Urinary bladder (tissue), 4 donors: ENCODE measurements around the gene SEC63. TPM values are rescaled to one million over a fixed set of nuclear protein-coding genes. Genes with fewer than 3 reads are reported as not detected.

ENCODE experiments used
- DNase-seq: peaks from one replicate; pipeline ENCODE4 v3.0.0-alpha.2; 2015; ENCODE audit errors: extremely low spot score
- H3K27ac ChIP-seq: one replicate; pipeline ENCODE4 v1.5.1; 2013; ENCODE audit warnings: low read depth, mild to moderate bottlenecking, moderate library complexity
- H3K36me3 ChIP-seq: one replicate; pipeline ENCODE4 v1.6.1; 2013; ENCODE audit warnings: mild to moderate bottlenecking, moderate library complexity; ENCODE audit not compliant: insufficient read depth
- H3K4me1 ChIP-seq: one replicate; pipeline ENCODE4 v1.6.1; 2013; ENCODE audit warnings: mild to moderate bottlenecking, moderate library complexity; ENCODE audit not compliant: insufficient read depth
- H3K4me3 ChIP-seq: one replicate; pipeline ENCODE4 v1.5.1; 2013; ENCODE audit warnings: low read depth, low read length
- WGBS: extraction: QIAGEN DNeasy Blood & Tissue Kit; methylation state at CpG from one replicate; pipeline ENCODE4 v1.1.7; 2013; 5-methylcytosine and 5-hydroxymethylcytosine counted together
- polyA plus RNA-seq: library from polyadenylated mRNA; stranded (reverse); fragments of 200-250 nt; gene quantifications from one replicate; pipeline ENCODE4 v1.2.3, GENCODE V29; 2013
- total RNA-seq: library from RNA; depleted of rRNA; stranded (reverse); fragments of >200 nt; gene quantifications from one replicate; pipeline ENCODE4 v1.2.3, GENCODE V29; 2014
- donor health status: healthy with polysubstance abuse.
- donor health status: healthy.

SEC63 gene
- total and polyA plus RNA-seq, 2 donors = 28.2 to 85.4 TPM

DNA sequence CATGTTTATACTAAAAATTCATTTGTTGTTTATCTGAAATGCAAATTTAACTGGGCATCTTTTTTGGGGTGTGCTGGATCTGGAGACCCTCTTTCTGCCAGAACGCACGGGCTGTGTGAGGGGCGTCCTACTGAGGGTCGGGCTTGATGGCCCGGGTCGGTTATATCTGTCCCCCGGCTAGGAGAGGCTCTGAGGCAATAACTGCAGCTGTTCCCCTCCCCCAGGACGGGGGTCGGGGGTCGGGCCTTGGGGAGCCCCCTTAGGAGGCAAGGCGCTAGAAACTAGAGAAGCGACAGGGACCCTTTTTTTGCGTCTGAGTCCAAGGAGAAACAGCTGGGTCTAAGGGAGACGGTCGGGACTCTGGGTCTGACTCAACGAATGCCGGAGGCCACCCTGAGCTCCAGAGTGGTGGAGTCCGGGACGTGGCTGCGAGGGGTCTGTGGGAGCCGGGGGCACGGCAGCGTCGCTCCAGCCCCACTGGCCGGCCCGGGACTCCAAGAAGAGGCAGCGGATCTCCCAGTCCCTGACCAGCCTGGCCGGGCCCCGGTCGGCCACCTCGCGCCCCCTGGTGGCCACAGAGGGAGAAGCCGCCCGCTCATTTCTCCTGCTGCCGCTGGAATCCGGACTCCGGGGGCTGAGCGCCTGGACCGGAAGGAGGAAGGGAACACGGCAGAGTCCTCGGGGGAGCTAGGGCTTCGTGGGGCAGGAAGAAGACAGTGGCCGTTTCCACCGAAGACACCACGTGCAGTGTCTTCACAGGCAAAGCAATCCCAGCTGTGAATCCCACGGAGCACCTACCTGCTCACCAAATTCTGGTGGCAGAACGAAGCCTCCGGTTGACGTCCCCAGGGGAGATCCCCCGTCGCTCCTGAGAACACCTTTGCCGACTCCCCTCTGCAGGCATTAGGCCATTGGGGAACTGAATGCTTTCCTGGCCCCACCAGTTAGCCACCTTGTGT is 109.9 kb downstream of the SEC63 start:
- no peak overlapping the region for H3K27ac ChIP-seq
- H3K36me3 ChIP-seq = no peaks in the 10 kb centered on the region
- WGBS = 7% methylated on average over 52 of the region's 52 CpGs
- H3K4me3 ChIP-seq = peak overlapping the region; percentile 36
- H3K4me1 ChIP-seq = peaks cover 2% of the 10 kb centered on the region
- peak; percentile 59 for DNase-seq

DNA sequence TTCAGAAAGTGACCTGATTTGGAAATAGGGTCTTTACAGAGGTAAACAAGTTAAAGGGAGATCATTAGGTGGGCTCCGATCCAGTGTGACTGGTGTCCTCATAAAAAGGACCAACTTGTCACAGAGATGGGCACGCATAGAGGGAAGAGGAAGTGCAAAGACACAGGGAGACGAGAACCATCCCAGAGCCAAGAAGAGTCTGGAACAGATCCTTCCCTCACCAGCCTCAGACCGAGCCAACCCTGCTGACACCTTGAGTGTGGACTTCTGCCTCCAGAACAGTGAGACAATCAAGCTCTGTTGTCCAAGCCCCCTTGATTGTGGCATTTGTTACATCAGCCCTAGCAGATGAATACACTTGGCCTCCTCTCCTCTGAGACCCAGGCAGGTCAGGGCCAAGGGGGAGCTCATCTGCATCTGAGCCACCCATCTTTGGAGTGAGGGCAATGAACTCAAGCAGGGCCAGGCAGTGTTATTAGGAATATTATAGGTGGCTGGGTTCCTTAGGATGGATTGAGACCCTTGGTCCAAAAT is 111.7 kb downstream of the SEC63 start:
- Histone ChIP-seq H3K4me1 (peaks cover 2% of the 10 kb centered on the region), H3K27ac (no peak overlapping the region), H3K4me3 (no peak overlapping the region), H3K36me3 (no peaks in the 10 kb centered on the region)
- DNase-seq = no peak
- WGBS = 73% methylated on average over 4 of the region's 4 CpGs

DNA sequence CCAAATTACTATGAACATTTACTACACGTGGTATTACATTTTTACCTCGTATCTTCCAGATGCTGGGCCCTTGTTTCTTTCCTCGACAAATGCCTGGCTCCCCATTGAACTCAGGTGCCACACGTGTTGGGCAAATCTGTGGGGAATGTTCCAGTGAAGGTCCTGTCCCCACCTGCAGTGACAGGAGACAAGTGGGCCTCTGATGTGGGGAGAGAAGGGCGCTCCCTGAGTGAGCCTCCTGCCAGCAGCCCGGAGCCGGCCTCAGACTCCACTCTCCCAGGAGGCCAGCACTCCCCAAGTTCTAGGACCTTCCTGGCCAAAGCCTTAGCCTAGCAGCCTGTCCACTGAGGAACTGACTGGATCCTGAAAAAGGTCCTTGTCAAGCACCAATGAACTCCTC is 112.2 kb downstream of the SEC63 start:
- Histone ChIP-seq H3K4me3 (no peak overlapping the region), H3K36me3 (no peaks in the 10 kb centered on the region), H3K4me1 (peaks cover 2% of the 10 kb centered on the region), H3K27ac (no peak overlapping the region)
- WGBS = 86% methylated on average over 7 of the region's 7 CpGs
- DNase-seq = no peak

DNA sequence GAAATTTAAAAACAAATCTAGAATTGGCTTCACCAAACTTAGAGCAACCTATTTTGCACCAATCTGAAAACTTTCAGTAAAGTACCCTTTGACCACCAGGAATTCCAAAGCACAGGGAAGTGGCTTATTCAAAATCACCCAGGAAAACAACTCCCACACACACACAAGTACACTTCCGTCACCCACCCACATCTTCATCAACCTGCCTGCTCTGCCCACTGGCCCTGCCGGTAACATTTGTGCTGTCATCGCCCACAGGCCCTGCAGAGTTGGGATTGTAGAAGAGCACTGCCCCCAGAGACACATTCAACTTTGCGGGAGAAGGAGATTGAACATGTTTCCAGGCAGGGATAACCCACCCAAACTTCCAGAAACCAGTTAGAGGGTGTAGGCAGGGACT is 114.6 kb downstream of the SEC63 start:
- 80% methylated on average over 4 of the region's 4 CpGs for WGBS
- Histone ChIP-seq H3K4me3 (no peak overlapping the region), H3K27ac (no peak overlapping the region), H3K4me1 (peaks cover 2% of the 10 kb centered on the region), H3K36me3 (no peaks in the 10 kb centered on the region)
- no peak for DNase-seq

DNA sequence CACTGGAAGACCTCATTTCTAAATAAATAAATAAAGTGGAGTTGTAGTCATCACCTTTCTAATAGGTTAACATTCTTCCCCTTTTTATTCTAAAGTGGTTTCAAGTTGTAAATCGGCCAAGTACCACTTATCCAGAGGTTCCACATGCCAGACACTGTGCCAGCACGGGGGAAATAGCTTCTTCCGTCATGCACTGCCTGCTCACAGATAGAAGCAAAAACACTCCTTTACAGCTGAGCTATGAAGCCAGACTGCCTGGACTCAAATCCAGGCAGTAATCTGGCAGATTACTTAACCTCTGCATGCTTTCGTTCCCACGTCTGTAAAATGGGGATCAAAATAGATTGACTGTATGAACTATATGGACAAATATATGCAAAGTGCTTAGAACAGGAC is 116.7 kb downstream of the SEC63 start:
- 41% methylated on average over 5 of the region's 5 CpGs for WGBS
- H3K4me3 ChIP-seq = no peak overlapping the region
- H3K27ac ChIP-seq = no peak overlapping the region
- no peaks in the 10 kb centered on the region for H3K36me3 ChIP-seq
- no peak for DNase-seq
- no peaks in the 10 kb centered on the region for H3K4me1 ChIP-seq

DNA sequence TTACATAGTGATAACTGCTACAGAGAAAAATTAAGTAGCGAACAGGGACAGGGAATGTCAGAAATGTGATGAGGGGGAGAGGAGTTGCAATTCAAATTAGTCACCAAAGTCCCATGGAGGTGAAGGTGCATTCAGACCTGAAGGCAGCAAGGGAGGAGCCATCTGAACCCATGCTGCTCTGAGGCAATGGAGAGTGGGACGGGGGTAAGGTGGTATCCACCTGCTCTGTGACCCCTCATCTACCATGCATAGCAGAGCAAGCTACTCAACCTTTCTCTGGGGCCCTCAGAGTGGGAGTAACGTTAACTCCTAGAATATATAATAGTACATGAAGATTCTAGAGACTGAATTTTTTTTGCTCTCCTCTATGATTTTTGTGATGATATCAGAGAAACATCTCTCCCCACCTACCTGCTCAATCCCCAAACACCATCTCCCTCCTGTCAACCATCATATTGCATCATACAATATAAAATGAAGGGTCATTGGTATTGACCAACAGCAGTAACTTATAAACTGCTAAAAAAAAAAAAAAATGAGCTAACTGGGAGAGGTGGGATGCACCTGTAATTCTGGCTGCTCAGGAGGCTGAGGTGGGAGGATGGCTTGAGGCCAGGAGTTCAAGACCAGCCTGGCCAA is 117.3 kb downstream of the SEC63 start:
- Histone ChIP-seq H3K4me1 (no peaks in the 10 kb centered on the region), H3K27ac (no peak overlapping the region), H3K36me3 (no peaks in the 10 kb centered on the region), H3K4me3 (no peak overlapping the region)
- no peak for DNase-seq
- 79% methylated on average over 3 of the region's 3 CpGs for WGBS

DNA sequence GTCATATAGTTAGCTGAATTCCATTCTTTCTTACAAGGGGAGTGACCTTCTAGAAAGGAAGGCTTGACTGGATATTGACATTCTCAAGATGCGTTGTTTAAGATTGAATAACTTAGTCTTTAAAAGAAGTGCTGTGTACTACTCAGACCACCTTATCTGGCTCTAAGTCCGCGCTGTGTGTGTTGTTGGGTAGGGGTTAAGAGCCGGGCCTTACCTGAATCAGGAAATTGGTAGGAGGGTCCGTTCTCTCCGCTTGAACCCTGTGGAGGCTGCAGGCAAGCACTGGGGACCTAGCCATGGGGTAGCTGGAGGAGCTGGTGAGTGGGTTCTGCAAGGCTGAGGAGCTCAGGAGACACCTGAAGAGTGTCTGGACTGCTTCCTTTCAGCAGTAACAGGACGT is 124.9 kb downstream of the SEC63 start:
- H3K4me1 ChIP-seq = no peaks in the 10 kb centered on the region
- H3K4me3 ChIP-seq = no peak overlapping the region
- no peak for DNase-seq
- 89% methylated on average over 7 of the region's 7 CpGs for WGBS
- H3K27ac ChIP-seq = no peak overlapping the region
- no peaks in the 10 kb centered on the region for H3K36me3 ChIP-seq

- no peak overlapping the region for H3K27ac ChIP-seq
- no peak overlapping the region for H3K4me3 ChIP-seq
- H3K36me3 ChIP-seq = no peaks in the 10 kb centered on the region
- 83% methylated on average over 10 of the region's 10 CpGs for WGBS
- H3K4me1 ChIP-seq = no peaks in the 10 kb centered on the region
- no peak for DNase-seq
Observed at GRCh38 chr6:107832151-107833056, 125.6 kb downstream of the SEC63 start.

- Histone ChIP-seq H3K27ac (no peak overlapping the region), H3K4me3 (no peak overlapping the region), H3K4me1 (no peaks in the 10 kb centered on the region), H3K36me3 (no peaks in the 10 kb centered on the region)
- 70% methylated on average over 2 of the region's 2 CpGs for WGBS
- DNase-seq = no peak
Observed at GRCh38 chr6:107830060-107830459, 127.9 kb downstream of the SEC63 start.

DNA sequence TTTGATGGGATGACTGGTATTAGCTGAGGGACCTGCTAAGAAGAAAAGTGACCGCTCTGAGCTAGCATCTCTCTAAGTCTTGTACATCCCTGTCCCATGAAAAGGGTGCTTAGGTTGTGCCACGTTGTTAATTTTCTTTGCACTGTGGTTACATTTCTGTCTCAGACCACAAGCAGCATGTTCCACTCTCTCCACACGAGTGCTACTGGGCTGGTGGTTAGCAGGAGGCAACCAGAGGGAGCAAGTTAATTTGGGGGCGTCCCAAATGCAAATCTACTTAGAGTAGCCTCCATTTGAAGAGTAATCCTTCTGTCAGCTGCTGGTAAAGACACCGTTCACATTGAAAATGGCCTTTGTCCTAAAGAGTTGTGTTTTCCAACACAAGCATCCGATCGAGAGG is 130.5 kb downstream of the SEC63 start:
- no peak overlapping the region for H3K4me3 ChIP-seq
- no peaks in the 10 kb centered on the region for H3K36me3 ChIP-seq
- no peaks in the 10 kb centered on the region for H3K4me1 ChIP-seq
- no peak for DNase-seq
- H3K27ac ChIP-seq = no peak overlapping the region
- WGBS = 84% methylated on average over 7 of the region's 7 CpGs

GRCh38 chr6:107823047-107823557 is 134.9 kb downstream of the SEC63 start:
- H3K4me3 ChIP-seq = peak overlapping the region; percentile 5
- no peak for DNase-seq
- no peaks in the 10 kb centered on the region for H3K36me3 ChIP-seq
- WGBS = 80% methylated on average over 8 of the region's 8 CpGs
- H3K4me1 ChIP-seq = no peaks in the 10 kb centered on the region
- H3K27ac ChIP-seq = no peak overlapping the region

GRCh38 chr6:107822176-107823046 is 135.6 kb downstream of the SEC63 start:
- Histone ChIP-seq H3K27ac (no peak overlapping the region), H3K4me3 (no peak overlapping the region)

More at GRCh38 chr6:107822176-107823046, 135.6 kb downstream of the SEC63 start:
- Histone ChIP-seq H3K36me3 (no peaks in the 10 kb centered on the region), H3K4me1 (no peaks in the 10 kb centered on the region)
- DNase-seq = no peak
- 75% methylated on average over 9 of the region's 9 CpGs for WGBS
